ENCODE data around the gene APOL1.
A peak's percentile ranks its signal among the peaks of the same experiment; 100 is the strongest.
"Not testable (repeated sequence)": the region's sequence is repeated elsewhere in the genome, so short reads cannot be mapped to it uniquely, and the experiment has no call there.

Gene APOL1

GRCh38 chr22:36285545-36285944, 32.6 kb downstream of the APOL1 start:
- H3K9me3 ChIP-seq, result peaks cover 4% of the 10 kb centered on the region
- H3K36me3 ChIP-seq, result peaks cover 99% of the 10 kb centered on the region
- no peaks in the 10 kb centered on the region for H3K27me3 ChIP-seq
- peak overlapping the region; percentile 49 for H3K27ac ChIP-seq
- H3K4me3 ChIP-seq (ENCODE audit: low read depth in 1 of 2, low read length in 1 of 2), result no peak overlapping the region
- no peak for TF ChIP-seq CTCF (IDR thresholded peaks at IDR 0.05)
- no peaks in the 10 kb centered on the region for H3K4me1 ChIP-seq (ENCODE audit: control insufficient read depth in 1 of 2, insufficient read depth in 1 of 2, low read depth in 1 of 2, low read length in 1 of 2)

GRCh38 chr22:36286096-36286957, 33.4 kb downstream of the APOL1 start:
- Histone ChIP-seq H3K27ac (peak overlapping the region; percentile 49), H3K4me1 (ENCODE audit: control insufficient read depth in 1 of 2, insufficient read depth in 1 of 2, low read depth in 1 of 2, low read length in 1 of 2) (no peaks in the 10 kb centered on the region), H3K4me3 (ENCODE audit: low read depth in 1 of 2, low read length in 1 of 2) (no peak overlapping the region), H3K36me3 (peaks cover 99% of the 10 kb centered on the region), H3K9me3 (peaks cover 4% of the 10 kb centered on the region), H3K27me3 (no peaks in the 10 kb centered on the region)
- peak; percentile 83 for TF ChIP-seq CTCF (IDR thresholded peaks at IDR 0.05)

- no peaks in the 10 kb centered on the region for H3K4me1 ChIP-seq (ENCODE audit: control insufficient read depth in 1 of 2, insufficient read depth in 1 of 2, low read depth in 1 of 2, low read length in 1 of 2)
These were observed 35.1 kb downstream of the APOL1 start for GRCh38 chr22:36287881-36288515.

GRCh38 chr22:36288571-36289405, 35.9 kb downstream of the APOL1 start:
- H3K9me3 ChIP-seq, result peaks cover 8% of the 10 kb centered on the region
- peaks cover 99% of the 10 kb centered on the region for H3K36me3 ChIP-seq
- no peak for TF ChIP-seq CTCF (IDR thresholded peaks at IDR 0.05)
- H3K27ac ChIP-seq, result peak overlapping the region; percentile 11
- no peak overlapping the region for H3K4me3 ChIP-seq (ENCODE audit: low read depth in 1 of 2, low read length in 1 of 2)
- no peaks in the 10 kb centered on the region for H3K4me1 ChIP-seq (ENCODE audit: control insufficient read depth in 1 of 2, insufficient read depth in 1 of 2, low read depth in 1 of 2, low read length in 1 of 2)
- no peaks in the 10 kb centered on the region for H3K27me3 ChIP-seq

More at GRCh38 chr22:36287881-36288515, 35.1 kb downstream of the APOL1 start:
- H3K4me3 ChIP-seq (ENCODE audit: low read depth in 1 of 2, low read length in 1 of 2), result no peak overlapping the region
- TF ChIP-seq CTCF (IDR thresholded peaks at IDR 0.05), result no peak
- peaks cover 5% of the 10 kb centered on the region for H3K9me3 ChIP-seq
- peaks cover 99% of the 10 kb centered on the region for H3K36me3 ChIP-seq
- H3K27me3 ChIP-seq, result no peaks in the 10 kb centered on the region
- peak overlapping the region; percentile 11 for H3K27ac ChIP-seq

- no peak overlapping the region for H3K27ac ChIP-seq
These were observed 36.5 kb downstream of the APOL1 start for GRCh38 chr22:36289406-36289870.

GRCh38 chr22:36289948-36290371, 37.0 kb downstream of the APOL1 start:
- H3K36me3 ChIP-seq, result peaks cover 99% of the 10 kb centered on the region
- H3K4me1 ChIP-seq (ENCODE audit: control insufficient read depth in 1 of 2, insufficient read depth in 1 of 2, low read depth in 1 of 2, low read length in 1 of 2); H3K4me3 ChIP-seq (ENCODE audit: low read depth in 1 of 2, low read length in 1 of 2); H3K9me3 ChIP-seq; H3K27me3 ChIP-seq; H3K27ac ChIP-seq: not testable (repeated sequence)

More at GRCh38 chr22:36289406-36289870, 36.5 kb downstream of the APOL1 start:
- Histone ChIP-seq H3K4me3 (ENCODE audit: low read depth in 1 of 2, low read length in 1 of 2) (no peak overlapping the region), H3K9me3 (peaks cover 8% of the 10 kb centered on the region), H3K4me1 (ENCODE audit: control insufficient read depth in 1 of 2, insufficient read depth in 1 of 2, low read depth in 1 of 2, low read length in 1 of 2) (no peaks in the 10 kb centered on the region), H3K27me3 (no peaks in the 10 kb centered on the region), H3K36me3 (peaks cover 99% of the 10 kb centered on the region)
- no peak for TF ChIP-seq CTCF (IDR thresholded peaks at IDR 0.05)

- H3K9me3 ChIP-seq, result peaks cover 12% of the 10 kb centered on the region
- peaks cover 99% of the 10 kb centered on the region for H3K36me3 ChIP-seq
- H3K27me3 ChIP-seq; H3K4me3 ChIP-seq (ENCODE audit: low read depth in 1 of 2, low read length in 1 of 2); H3K27ac ChIP-seq; H3K4me1 ChIP-seq (ENCODE audit: control insufficient read depth in 1 of 2, insufficient read depth in 1 of 2, low read depth in 1 of 2, low read length in 1 of 2): not testable (repeated sequence)
These were observed 37.6 kb downstream of the APOL1 start for GRCh38 chr22:36290391-36291075.

Measured in neutrophil (primary cell).